CD14-positive monocyte (primary cell): ENCODE data around the gene TIMM10B. TPM values are rescaled to one million over a fixed set of nuclear protein-coding genes. Genes with fewer than 3 reads are reported as not detected.

Source experiments
- DNase-seq, 3 donors: peaks; one replicate each; pipeline ENCODE4 v3.0.0-alpha.2; 2011 to 2022
- H2AFZ ChIP-seq: 2 replicates; pipeline ENCODE4 v1.6.0; 2012; ENCODE audit warnings: mild to moderate bottlenecking, low read depth, low read length, inconsistent platforms; ENCODE audit not compliant: insufficient read depth, poor library complexity, severe bottlenecking
- H3K27ac ChIP-seq, 2 donors: 1 replicate in 1 of 2; 2 replicates in 1 of 2; pipeline ENCODE4 v1.5.1; 2012 to 2013; ENCODE audit warnings: low read length in 2 of 2, control low read depth in 1 of 2, inconsistent platforms in 1 of 2, low read depth in 1 of 2, mild to moderate bottlenecking in 1 of 2
- H3K27me3 ChIP-seq, 2 donors: one replicate each; pipeline versions ENCODE4 v1.6.0 to v1.6.1; 2011 to 2013; ENCODE audit warnings: low read length in 2 of 2; ENCODE audit not compliant: control insufficient read depth in 2 of 2, insufficient read depth in 2 of 2
- H3K36me3 ChIP-seq, 2 donors: replicated peaks in 1 of 2; 1 replicate in 1 of 2; 2 replicates in 1 of 2; pipeline versions ENCODE4 v1.5.1 to v1.6.1; 2012 to 2013; ENCODE audit warnings: low read length in 2 of 2, control low read depth in 1 of 2, inconsistent platforms in 1 of 2, mild to moderate bottlenecking in 1 of 2; ENCODE audit not compliant: insufficient read depth in 2 of 2, control insufficient read depth in 1 of 2
- H3K4me1 ChIP-seq, 2 donors: 1 replicate in 1 of 2; 2 replicates in 1 of 2; pipeline versions ENCODE4 v1.5.1 to v1.6.1; 2012 to 2013; ENCODE audit warnings: low read length in 2 of 2, control low read depth in 1 of 2, inconsistent platforms in 1 of 2, mild to moderate bottlenecking in 1 of 2, moderate library complexity in 1 of 2; ENCODE audit not compliant: insufficient read depth in 2 of 2, control insufficient read depth in 1 of 2
- H3K4me2 ChIP-seq: replicated peaks from 2 replicates; pipeline ENCODE3; 2012; ENCODE audit warnings: low read length, moderate library complexity, mild to moderate bottlenecking; ENCODE audit not compliant: poor library complexity, severe bottlenecking; ENCODE audit errors: extremely low read depth
- H3K4me3 ChIP-seq, 3 experiments: fragments of 200-600 bp in 1 of 3; sonication (generic) in 1 of 3; replicated peaks in 1 of 3; 1 replicate in 2 of 3; 2 replicates in 1 of 3; pipeline ENCODE4 v1.5.1; 2011 to 2013; ENCODE audit warnings: low read length in 3 of 3, mild to moderate bottlenecking in 3 of 3, control low read depth in 2 of 3, low read depth in 2 of 3, inconsistent platforms in 1 of 3, moderate library complexity in 1 of 3
- H3K79me2 ChIP-seq: 2 replicates; pipeline ENCODE4 v1.6.0; 2012; ENCODE audit warnings: mild to moderate bottlenecking, control low read depth, inconsistent platforms, low read length, moderate library complexity; ENCODE audit not compliant: insufficient read depth
- H3K9ac ChIP-seq: 2 replicates; pipeline ENCODE4 v1.6.0; 2017; ENCODE audit warnings: low read length, mild to moderate bottlenecking; ENCODE audit not compliant: insufficient read depth, poor library complexity, severe bottlenecking
- H3K9me3 ChIP-seq, 2 donors: replicated peaks in 1 of 2; 1 replicate in 1 of 2; 2 replicates in 1 of 2; pipeline versions ENCODE4 v1.5.1 to v1.6.1; 2012 to 2013; ENCODE audit warnings: low read length in 2 of 2, control low read depth in 1 of 2; ENCODE audit not compliant: control insufficient read depth in 1 of 2, insufficient read depth in 1 of 2
- H4K20me1 ChIP-seq: 2 replicates; pipeline ENCODE4 v1.6.0; 2012; ENCODE audit warnings: mild to moderate bottlenecking, low read length, control low read depth, moderate library complexity; ENCODE audit not compliant: insufficient read depth
- H3K27ac Mint-ChIP-seq, 7 donors: one replicate each; pipeline ENCODE4 v1.8.0; 2020; ENCODE audit warnings: mild to moderate bottlenecking in 7 of 7, mixed read lengths in 7 of 7, moderate library complexity in 6 of 7, inconsistent platforms in 2 of 7
- H3K27me3 Mint-ChIP-seq, 3 donors: one replicate each; pipeline ENCODE4 v1.8.0; 2021 to 2022; ENCODE audit warnings: low read depth in 3 of 3, mild to moderate bottlenecking in 3 of 3, mixed read lengths in 3 of 3, moderate library complexity in 3 of 3, inconsistent platforms in 1 of 3
- H3K36me3 Mint-ChIP-seq, 2 donors: one replicate each; pipeline ENCODE4 v1.8.0; 2020; ENCODE audit warnings: mixed read lengths in 2 of 2, inconsistent platforms in 1 of 2, mild to moderate bottlenecking in 1 of 2
- H3K4me1 Mint-ChIP-seq: one replicate; pipeline ENCODE4 v1.8.0; 2020; ENCODE audit warnings: mild to moderate bottlenecking, mixed read lengths
- H3K4me3 Mint-ChIP-seq, 2 donors: one replicate each; pipeline ENCODE4 v1.8.0; 2020; ENCODE audit warnings: mild to moderate bottlenecking in 2 of 2, mixed read lengths in 2 of 2, moderate library complexity in 1 of 2
- H3K9me3 Mint-ChIP-seq, 7 donors: one replicate each; pipeline ENCODE4 v1.8.0; 2020 to 2022; ENCODE audit warnings: mixed read lengths in 7 of 7, mild to moderate bottlenecking in 6 of 7, moderate library complexity in 6 of 7, inconsistent platforms in 2 of 7
- CTCF ChIP-seq: fragments of 200-600 bp; IDR thresholded peaks from one replicate; pipeline ENCODE4 v1.8.0; 2022; ENCODE audit warnings: antibody characterized with exemption, mild to moderate bottlenecking
- WGBS: methylation state at CpG from one replicate; pipeline ENCODE4 v1.1.5; 2013; ENCODE audit warnings: missing lambda C conversion rate; ENCODE audit not compliant: insufficient coverage; 5-methylcytosine and 5-hydroxymethylcytosine counted together
- intact Hi-C, 2 donors: fragments of 100-400 bp; cut with micrococcal nuclease; formaldehyde crosslinking; loops; one replicate each; pipeline versions ENCODE4 v1.15.0 to v1.15.1; 2023
- polyA plus RNA-seq, 3 donors: library from polyadenylated mRNA; depleted of rRNA in 1 of 3; unstranded in 2 of 3; stranded (reverse) in 1 of 3; fragments of 300-500 nt in 2 of 3; fragments of >200 nt in 1 of 3; fragmentation: Illumina TruSeq in 2 of 3; gene quantifications; 1 replicate in 2 of 3; 2 replicates in 1 of 3; pipeline ENCODE4 v1.2.3, GENCODE V29; 2012 to 2021

The TIMM10B gene
- polyA plus RNA-seq, 3 donors = 20.0 to 34.9 (median 22.1) TPM

DNA sequence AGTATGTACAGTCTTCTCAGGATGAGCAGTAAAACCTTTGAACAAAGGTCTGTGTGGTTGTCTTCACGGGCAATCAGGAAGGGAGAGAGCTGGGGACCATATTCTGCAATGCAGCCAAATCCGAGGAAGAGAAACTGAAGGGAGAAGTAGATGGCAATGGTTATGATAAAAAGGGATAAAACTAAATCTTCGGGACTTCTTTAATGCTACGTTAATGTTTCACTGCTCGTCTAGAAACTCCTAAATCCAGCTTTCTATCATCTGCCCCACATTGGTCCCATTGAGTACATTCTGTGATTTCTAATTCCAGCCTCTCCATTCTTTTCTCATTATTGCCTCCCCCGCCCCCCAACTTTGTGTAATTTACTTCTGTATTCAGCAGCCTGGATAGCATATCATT lies 1.7 kb downstream of the TIMM10B start:
- H3K27ac Mint-ChIP-seq = peak overlapping the region; percentile 96 to 99 (median 98)
- H3K36me3 ChIP-seq = peaks cover 55 to 67% of the 10 kb centered on the region in 2 donors
- H3K27me3 ChIP-seq = no peaks in the 10 kb centered on the region
- H3K9ac ChIP-seq = no peak overlapping the region
- H3K27ac ChIP-seq = peak overlapping the region in 1 of 2 donors; percentile 97
- H4K20me1 ChIP-seq = no peaks in the 10 kb centered on the region
- no peaks in the 10 kb centered on the region for H3K9me3 ChIP-seq
- intact Hi-C loops = loop anchor here (5.0 to 10.0 kb wide), 4 partner anchors 96 to 246 kb away; partner anchors contain the start of genes CNGA4 (in 1 of the 2), ILK (in 1 of the 2), RRP8 (in 1 of the 2) and TAF10 (in 1 of the 2)
- H3K27me3 Mint-ChIP-seq = peaks cover 0 to 1% (median 0%) of the 10 kb centered on the region in 3 donors
- H3K36me3 Mint-ChIP-seq = peaks cover 28 to 30% of the 10 kb centered on the region in 2 donors
- H3K4me3 ChIP-seq = no peak overlapping the region
- H3K79me2 ChIP-seq = peaks cover 32% of the 10 kb centered on the region
- H3K4me1 ChIP-seq = peaks cover 22 to 25% of the 10 kb centered on the region in 2 donors
- H2AFZ ChIP-seq = no peak overlapping the region
- H3K4me2 ChIP-seq = no peak overlapping the region
- H3K9me3 Mint-ChIP-seq = peaks cover 0 to 2% (median 0%) of the 10 kb centered on the region in 7 donors
- no peak for DNase-seq
- peaks cover 31% of the 10 kb centered on the region for H3K4me1 Mint-ChIP-seq
- 88% methylated on average over 5 of the region's 6 CpGs for WGBS
- TF ChIP-seq CTCF = no peak
- no peak overlapping the region for H3K4me3 Mint-ChIP-seq

DNA sequence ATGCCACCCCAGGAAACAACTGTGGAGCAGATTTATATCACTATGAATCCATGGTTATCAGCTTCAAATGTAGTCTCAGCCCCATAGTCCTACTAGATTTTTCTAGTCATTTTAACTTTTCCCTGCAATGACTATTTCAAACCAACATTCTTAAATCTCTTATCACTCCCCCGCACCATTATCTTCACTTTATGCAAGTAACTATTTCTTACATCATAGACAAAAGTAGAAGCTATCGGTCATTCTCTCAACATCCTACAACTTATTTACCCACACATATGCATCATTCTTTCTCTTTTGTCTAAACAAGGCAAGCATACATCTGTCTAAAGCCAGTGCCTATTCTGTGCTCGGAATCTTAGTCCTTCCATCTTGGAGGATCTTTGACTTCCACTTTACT lies 4.4 kb downstream of the TIMM10B start:
- intact Hi-C loops = loop anchor here in 1 of 2 donors (10.0 kb wide), 1 partner anchor 119 kb away; the partner anchor contains the start of genes ILK and RRP8
- H3K36me3 Mint-ChIP-seq = peaks cover 32 to 33% of the 10 kb centered on the region in 2 donors
- H3K4me2 ChIP-seq = no peak overlapping the region
- 98% methylated on average over 3 of the region's 3 CpGs for WGBS
- no peaks in the 10 kb centered on the region for H4K20me1 ChIP-seq
- H3K27ac ChIP-seq = peak overlapping the region in 1 of 2 donors; percentile 23
- peaks cover 17 to 21% of the 10 kb centered on the region in 2 donors for H3K4me1 ChIP-seq
- no peaks in the 10 kb centered on the region for H3K9me3 ChIP-seq
- no peak overlapping the region for H3K9ac ChIP-seq
- H3K9me3 Mint-ChIP-seq = no peaks in the 10 kb centered on the region
- TF ChIP-seq CTCF = no peak
- DNase-seq = no peak
- H3K27ac Mint-ChIP-seq = no peak overlapping the region
- H3K27me3 Mint-ChIP-seq = no peaks in the 10 kb centered on the region
- H3K79me2 ChIP-seq = peaks cover 26% of the 10 kb centered on the region
- H3K36me3 ChIP-seq = peaks cover 47 to 81% of the 10 kb centered on the region in 2 donors
- no peak overlapping the region for H3K4me3 Mint-ChIP-seq
- peaks cover 20% of the 10 kb centered on the region for H3K4me1 Mint-ChIP-seq
- H3K4me3 ChIP-seq = no peak overlapping the region
- no peaks in the 10 kb centered on the region for H3K27me3 ChIP-seq
- H2AFZ ChIP-seq = no peak overlapping the region
